NCI-H2196 treated with DMSO at 0.1 percent for 48 hours (cell line): ENCODE data around the gene GIMAP8.

Source experiments
- DNase-seq: peaks from one replicate; lab custom pipeline; 2025; ENCODE audit not compliant: unreplicated experiment; lab: John Stamatoyannopoulos, UW

GIMAP8 gene

DNA sequence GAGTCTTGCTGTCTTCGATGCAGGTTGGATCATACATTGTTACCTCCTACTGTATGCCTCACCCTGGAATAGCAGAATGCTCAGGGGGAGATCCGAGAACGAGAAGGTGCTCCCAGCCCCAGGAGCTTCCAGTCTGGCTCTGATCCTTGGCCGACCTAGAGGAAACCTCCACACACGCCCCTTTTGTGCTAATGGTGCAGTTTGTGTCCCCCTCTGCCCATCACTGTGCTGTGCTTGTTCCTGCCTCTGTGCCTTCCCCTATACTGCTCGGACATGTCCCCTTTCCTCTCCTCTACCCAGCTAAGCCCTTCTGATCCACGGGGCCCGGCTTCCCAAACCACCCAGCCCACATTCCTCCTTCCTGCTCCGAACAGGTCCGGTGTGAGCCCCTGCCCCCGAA, 38.8 kb upstream of the GIMAP8 start:
- DNase-seq, result no peak

DNA sequence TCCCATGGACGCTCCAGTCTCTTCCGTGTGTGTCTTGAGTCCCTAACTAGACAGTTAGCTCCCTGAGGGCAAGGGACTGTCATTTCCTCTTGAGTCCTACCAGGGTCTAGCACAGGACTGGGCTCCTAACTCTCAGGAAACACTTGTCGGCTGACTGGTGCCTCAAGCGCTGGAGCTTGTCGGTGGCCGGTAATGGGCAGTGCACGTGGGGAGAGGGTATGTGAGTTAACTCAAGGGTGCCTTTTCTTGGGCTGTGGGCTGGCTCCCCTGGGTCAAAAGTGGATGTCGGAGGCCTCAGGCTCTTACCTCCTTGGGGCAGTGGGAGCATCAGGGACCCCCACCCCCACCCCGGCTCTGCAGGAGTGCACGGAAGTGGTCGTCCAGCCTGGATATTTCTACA, 38.4 kb upstream of the GIMAP8 start:
- DNase-seq, result no peak

GRCh38 chr7:150412518-150413488, 37.6 kb upstream of the GIMAP8 start:
- no peak for DNase-seq

DNA sequence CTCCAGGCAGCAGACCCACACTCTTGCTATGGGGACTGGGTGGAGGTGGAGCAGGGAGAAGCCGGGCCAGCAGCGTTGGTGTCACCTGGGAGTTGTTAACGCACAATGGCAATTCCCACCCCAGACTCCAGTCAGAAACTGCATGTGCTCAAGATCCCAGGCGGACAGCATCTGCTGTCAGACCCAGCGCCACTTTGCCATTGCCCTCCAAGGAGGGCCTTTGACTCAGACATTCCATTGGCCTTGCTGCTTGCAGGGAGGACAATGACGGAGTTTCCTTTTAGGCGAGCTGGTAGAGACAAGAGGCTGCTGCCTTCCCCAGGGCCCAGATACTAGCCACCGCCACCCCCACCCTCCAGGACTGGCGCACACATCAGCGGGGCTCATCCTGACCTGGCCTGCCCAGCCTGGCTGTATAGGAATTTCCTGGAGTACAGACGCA, 36.8 kb upstream of the GIMAP8 start:
- DNase-seq, result no peak

DNA sequence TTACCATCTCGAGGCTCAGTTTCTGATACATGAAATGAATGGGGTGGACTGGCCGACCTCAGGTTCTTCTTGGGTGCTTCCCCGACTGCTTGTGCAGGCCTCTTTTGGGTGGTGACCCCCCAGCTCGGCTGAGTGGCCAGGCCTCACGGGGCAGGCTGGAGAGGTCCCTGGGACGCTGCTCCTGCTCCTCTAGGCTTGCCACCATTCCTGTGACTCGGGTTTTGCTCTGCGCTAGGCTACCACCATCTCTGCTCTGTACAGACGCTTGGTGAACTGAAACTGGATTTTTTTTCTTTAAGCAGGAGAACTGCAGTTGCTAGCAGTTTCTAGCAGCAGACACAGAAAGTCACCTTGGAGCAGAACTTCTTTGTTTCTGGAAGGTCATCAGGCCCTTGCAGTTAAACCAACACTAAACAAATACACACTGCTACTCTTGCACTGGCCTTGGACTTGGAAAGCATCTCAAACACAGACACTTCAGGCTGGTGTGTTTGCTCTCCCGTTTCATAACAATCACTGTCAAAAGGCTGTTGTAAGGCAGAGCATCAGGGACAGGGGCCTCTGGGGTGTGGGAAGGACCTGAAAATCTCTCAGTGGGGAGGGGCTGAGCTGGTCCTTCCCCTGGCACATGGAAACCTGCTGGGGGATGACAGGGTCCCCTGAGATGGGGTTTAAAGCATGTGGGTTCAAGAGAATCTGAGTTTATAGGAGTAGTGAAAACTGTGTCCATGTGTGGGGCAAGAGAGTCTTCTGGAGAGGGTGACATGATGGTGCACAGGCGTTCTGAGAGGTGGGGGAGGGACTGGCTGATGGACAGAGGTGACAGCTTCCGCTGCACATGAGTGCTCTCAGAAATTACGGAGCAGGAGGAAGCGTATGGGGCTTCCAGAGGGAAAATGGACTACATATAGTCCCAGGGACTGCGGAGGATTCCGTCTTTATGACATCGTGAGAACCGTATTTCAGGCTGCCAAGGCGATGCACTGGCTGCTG, 35.0 kb upstream of the GIMAP8 start:
- DNase-seq, result no peak

DNA sequence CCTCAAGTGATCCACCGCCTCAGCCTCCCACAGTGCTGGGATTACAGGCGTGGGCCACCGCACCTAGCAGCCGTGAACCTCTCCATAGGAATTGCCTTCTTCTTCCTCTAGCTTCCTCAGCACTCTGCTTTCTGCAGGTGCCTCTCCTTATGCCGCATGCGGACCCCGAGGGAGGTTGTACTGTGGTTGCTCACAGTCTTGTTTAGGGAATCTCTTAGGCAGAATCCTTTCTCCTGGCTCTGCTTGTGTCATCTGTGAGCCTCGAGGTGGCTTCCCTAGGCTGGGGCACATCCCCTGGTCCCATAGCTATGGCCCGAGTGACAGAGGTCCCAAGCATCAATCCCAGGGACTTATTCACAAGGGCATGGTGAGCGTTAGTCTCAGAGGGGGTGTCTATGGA, 33.2 kb upstream of the GIMAP8 start:
- DNase-seq, result no peak

DNA sequence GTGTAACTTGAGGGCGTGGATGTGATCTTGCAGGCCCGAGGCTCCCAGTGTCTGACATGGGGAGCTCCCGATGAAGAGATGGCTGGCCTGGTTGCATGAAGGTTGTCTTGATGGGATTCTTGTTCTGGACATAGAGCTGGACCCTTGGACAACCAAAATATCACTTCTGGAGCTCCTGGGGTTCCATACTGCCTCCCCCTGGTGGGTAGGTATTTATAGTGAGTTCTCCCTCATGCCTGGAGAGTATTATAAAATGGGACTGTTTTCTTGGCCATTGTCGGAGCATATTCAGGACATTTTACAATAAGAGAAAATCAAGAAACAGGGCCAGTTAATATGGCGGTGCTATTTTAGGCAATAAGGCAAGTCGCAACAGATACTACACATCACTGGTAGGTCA, 32.6 kb upstream of the GIMAP8 start:
- DNase-seq, result no peak

DNA sequence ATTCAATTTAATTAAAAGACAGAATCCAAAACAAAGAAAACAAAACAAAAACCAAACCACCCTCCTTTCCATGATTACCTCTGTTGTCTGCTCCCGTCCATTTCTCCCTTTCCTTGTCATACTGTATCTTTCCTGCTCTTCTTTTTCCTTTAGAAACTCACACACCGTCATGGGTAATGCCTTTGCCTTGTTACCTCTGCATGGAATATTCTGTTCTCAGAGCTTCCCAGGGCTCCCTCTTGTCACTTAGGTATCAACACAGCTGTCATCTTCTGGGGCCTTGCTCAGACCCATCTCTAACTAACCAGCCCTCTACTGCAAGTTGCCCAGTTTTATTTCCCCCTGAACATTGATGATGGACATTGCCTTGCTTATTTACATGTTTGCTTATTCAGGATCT, 30.2 kb upstream of the GIMAP8 start:
- DNase-seq, result no peak

GRCh38 chr7:150420987-150421674, 29.3 kb upstream of the GIMAP8 start:
- no peak for DNase-seq

DNA sequence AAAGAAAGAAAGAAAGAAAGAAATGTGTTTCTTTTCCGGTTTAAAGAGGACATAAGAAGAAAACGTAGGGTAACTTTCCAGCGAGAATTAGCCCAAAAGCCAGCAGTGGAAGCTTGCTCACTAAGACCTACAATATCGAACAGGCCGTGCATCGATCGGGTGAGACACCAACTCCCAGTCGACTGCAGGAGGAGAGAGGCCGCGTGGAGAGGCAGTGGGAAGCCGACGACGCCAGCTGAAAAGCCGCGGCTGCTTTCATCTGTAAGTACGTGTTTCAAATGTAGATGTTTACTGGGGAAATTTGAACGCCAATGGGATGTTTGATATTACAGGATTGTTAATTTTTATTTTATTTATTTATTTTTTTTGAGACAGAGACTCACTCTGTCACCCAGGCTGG, 28.6 kb upstream of the GIMAP8 start:
- no peak for DNase-seq

GRCh38 chr7:150425670-150426069, 24.8 kb upstream of the GIMAP8 start:
- DNase-seq, result no peak

- DNase-seq, result peak; percentile 47
Observed at GRCh38 chr7:150428671-150429451, 21.6 kb upstream of the GIMAP8 start.

DNA sequence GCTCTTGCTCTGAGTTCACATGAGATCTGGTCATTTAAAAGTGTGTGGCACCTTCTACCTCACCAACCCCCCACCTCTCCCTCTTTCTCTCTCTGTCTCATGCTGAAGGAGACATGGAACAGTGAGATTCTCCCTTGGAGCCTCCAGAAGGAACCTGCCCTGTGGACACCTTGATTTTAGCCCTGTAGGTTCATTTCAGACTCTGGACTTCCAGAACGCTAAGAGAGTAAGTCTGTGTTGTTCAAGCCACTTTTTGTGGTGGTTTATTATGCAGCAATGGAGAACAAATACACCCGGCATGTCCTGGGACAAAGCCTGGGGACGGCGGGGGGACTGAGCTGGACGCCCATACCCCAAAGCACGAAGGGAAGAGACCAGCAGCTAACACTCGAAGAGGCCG, 20.7 kb upstream of the GIMAP8 start:
- DNase-seq, result no peak

DNA sequence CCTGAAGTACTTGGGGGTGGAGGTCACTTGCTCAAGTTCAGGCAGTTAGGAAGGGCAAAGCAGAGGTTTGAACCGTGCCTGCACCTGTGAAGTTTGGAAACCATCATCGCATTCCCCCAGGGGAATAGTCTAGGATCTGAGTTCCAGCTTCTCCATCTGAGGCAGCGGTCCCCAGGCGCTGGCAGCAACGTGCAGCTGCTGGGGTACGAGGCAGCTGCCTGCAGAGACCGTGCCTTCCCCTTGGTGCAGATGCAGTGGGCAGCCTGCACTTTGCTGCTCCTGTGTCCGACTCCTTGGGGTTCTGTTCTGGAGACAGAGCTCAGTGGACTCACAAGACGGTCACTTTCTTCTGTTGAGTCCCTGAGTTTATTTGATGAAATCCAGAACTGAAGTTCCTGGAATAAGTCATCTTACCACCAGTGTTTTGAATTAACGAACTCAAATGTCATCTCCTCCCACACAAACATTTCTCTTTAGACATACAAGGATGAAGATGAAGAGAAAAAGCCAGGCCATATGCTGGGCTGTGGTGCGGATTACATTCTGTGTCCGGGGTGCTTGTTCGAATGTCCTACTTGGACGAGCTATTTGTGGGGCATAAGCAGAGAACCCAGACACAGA, 19.9 kb upstream of the GIMAP8 start:
- no peak for DNase-seq

GRCh38 chr7:150431839-150432658, 18.4 kb upstream of the GIMAP8 start:
- DNase-seq, result no peak

DNA sequence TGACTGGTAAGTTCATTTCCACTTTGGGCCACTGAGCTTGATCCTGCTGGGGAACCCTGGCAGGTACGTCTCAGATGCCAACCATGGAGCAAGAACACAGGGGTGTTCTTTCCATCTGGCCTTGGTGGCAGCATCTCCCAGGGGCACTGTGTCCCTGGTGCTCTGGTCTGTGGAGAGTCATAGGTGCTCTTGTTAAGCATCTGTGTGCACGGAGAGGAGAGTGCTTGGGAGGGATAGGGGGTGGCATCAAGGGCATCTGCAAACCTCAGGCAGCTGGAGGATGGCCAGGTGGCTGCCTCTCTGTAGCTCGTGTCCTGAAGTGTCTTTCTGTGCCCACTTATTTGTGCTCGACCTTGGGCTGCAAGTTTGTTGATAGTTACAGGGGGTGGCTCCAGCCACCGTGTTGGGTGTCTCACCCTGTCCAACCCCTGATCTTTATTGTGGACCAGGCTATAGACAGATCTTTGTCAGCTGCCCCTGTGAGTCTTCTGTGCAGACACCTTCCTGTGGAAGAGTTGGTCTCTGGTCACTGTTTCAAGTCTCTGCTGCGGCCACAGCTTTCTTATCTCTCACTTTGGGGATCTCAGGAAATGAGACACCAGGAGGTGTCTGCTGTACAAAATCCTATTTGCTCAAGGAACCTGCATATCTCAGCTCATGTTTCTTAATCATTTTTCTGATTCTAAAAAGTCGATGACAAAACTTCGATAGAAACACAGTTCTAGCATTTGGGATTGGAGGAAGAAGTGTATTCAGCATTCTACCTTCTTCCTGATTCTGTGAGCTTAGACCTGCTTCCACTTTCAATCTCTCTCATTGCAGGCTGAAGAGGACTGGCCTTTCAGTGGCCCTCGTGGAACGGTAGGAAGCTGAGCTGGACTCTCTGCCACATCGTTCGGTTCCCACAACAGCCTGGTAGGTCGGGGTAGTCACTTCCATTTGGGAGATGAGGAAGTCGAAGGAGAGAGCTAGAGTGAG, 17.2 kb upstream of the GIMAP8 start:
- DNase-seq, result no peak

GRCh38 chr7:150434240-150434639, 16.2 kb upstream of the GIMAP8 start:
- DNase-seq, result no peak

GRCh38 chr7:150435047-150435389, 15.4 kb upstream of the GIMAP8 start:
- DNase-seq, result no peak
